Loucy (cell line): ENCODE data around the gene RBM33.

ENCODE experiments used
- CTCF ChIP-seq: fragments of 200-600 bp; sonication (generic); conservative IDR thresholded peaks from 2 replicates; pipeline ENCODE4 v1.5.1; 2014; ENCODE audit warnings: mild to moderate bottlenecking, antibody characterized with exemption, low read length
- EZH2phosphoT487 ChIP-seq: fragments of 200-600 bp; IDR thresholded peaks from 2 replicates; pipeline ENCODE4 v1.6.1; 2018; ENCODE audit warnings: antibody characterized with exemption, mild to moderate bottlenecking, moderate library complexity, borderline replicate concordance

- TF ChIP-seq EZH2phosphoT487 (no peak), CTCF (no peak)
Measured at GRCh38 chr7:155780884-155781283, 136.4 kb downstream of the RBM33 start.
